Body of pancreas (tissue), 4 donors: ENCODE measurements around the gene ZNF219. TPM values are rescaled to one million over a fixed set of nuclear protein-coding genes. Genes with fewer than 3 reads are reported as not detected.

Experiments
- ATAC-seq: fragments of 150-250 bp; one replicate; pipeline ENCODE4 v1.9.1; 2016
- DNase-seq, 4 donors: peaks; one replicate each; pipeline ENCODE4 v3.0.0-alpha.2; 2019
- H3K27ac ChIP-seq, 4 donors: fragments of 200-600 bp; sonication (generic); 1 replicate in 3 of 4; 2 replicates in 1 of 4; pipeline versions ENCODE4 v1.5.1 to v1.6.1; 2016 to 2019; ENCODE audit warnings: mild to moderate bottlenecking in 1 of 4, mixed read lengths in 1 of 4, moderate library complexity in 1 of 4
- H3K27me3 ChIP-seq, 2 donors: fragments of 200-600 bp; sonication (generic); one replicate each; pipeline ENCODE4 v1.6.0; 2016; ENCODE audit warnings: mild to moderate bottlenecking in 1 of 2
- H3K36me3 ChIP-seq, 2 donors: fragments of 200-600 bp; sonication (generic); replicated peaks in 1 of 2; 2 replicates each; pipeline ENCODE4 v1.5.1; 2016; ENCODE audit warnings: low read depth in 2 of 2; ENCODE audit not compliant: insufficient read depth in 1 of 2
- H3K4me1 ChIP-seq: fragments of 200-600 bp; sonication (generic); one replicate; pipeline ENCODE4 v1.6.0; 2016
- H3K4me3 ChIP-seq, 2 donors: fragments of 200-600 bp; sonication (generic); 1 replicate in 1 of 2; 2 replicates in 1 of 2; pipeline ENCODE4 v1.5.1; 2016 to 2019
- H3K9me3 ChIP-seq, 3 donors: fragments of 200-600 bp; sonication (generic); 1 replicate in 2 of 3; 2 replicates in 1 of 3; pipeline ENCODE4 v1.5.1; 2016
- CTCF ChIP-seq, 7 experiments: fragments of 450-650 bp in 4 of 7; fragments of 200-600 bp in 3 of 7; sonication (generic) in 3 of 7; IDR thresholded peaks; one replicate each; pipeline ENCODE4 v1.5.1; 2016 to 2019; ENCODE audit warnings: antibody characterized with exemption in 7 of 7
- POLR2A ChIP-seq, 3 donors: fragments of 450-650 bp; IDR thresholded peaks; one replicate each; pipeline ENCODE4 v1.6.1; 2016; ENCODE audit warnings: antibody characterized with exemption in 3 of 3, mild to moderate bottlenecking in 2 of 3
- WGBS, 2 donors: methylation state at CpG; one replicate each; pipeline ENCODE4 v1.1.5; 2017; 5-methylcytosine and 5-hydroxymethylcytosine counted together
- intact Hi-C: fragments of 100-400 bp; cut with DNase I; formaldehyde crosslinking; loops from one replicate; pipeline ENCODE4 v1.15.1; 2023
- total RNA-seq, 2 donors: library from RNA; depleted of rRNA; stranded (reverse); fragments of >200 nt; gene quantifications; one replicate each; pipeline ENCODE4 v1.1.0, GENCODE V29; 2016

The ZNF219 gene
- total RNA-seq, 2 donors from 2014 or later: 28.3 to 39.2 TPM

- ATAC-seq (no peak), DNase-seq (no peak)
- Histone ChIP-seq H3K36me3 (no peaks in the 10 kb centered on the region), H3K27me3 (no peaks in the 10 kb centered on the region), H3K9me3 (no peaks in the 10 kb centered on the region), H3K4me1 (peaks cover 45% of the 10 kb centered on the region), H3K4me3 (no peak within 1 kb of the TSS), H3K27ac (peak within 1 kb of the TSS in 3 of 4 donors; percentile 79 to 92 (median 91))
- TF ChIP-seq CTCF (IDR thresholded peaks at IDR 0.05) (no peak), POLR2A (IDR thresholded peaks at IDR 0.05) (no peak)
- 69 to 81% methylated on average over 5 of the region's 5 CpGs for WGBS, 2 donors
- intact Hi-C loops: no loop called here
Measured at GRCh38 chr14:21100931-21101330, 2.5 kb upstream of the ZNF219 start, which contains the start of gene TMEM253. TSS of gene TMEM253 (plus strand) at chr14:21101066. CDS start at chr14:21101344, 278 bp downstream.

GRCh38 chr14:21099596-21099985 lies 1.1 kb upstream of the ZNF219 start:
- no peak for TF ChIP-seq CTCF (IDR thresholded peaks at IDR 0.05)
- DNase-seq (no peak), ATAC-seq (no peak)
- Histone ChIP-seq H3K9me3 (no peaks in the 10 kb centered on the region), H3K36me3 (no peaks in the 10 kb centered on the region), H3K4me1 (peaks cover 33% of the 10 kb centered on the region), H3K4me3 (no peak overlapping the region), H3K27me3 (no peaks in the 10 kb centered on the region), H3K27ac (peak overlapping the region in 3 of 4 donors; percentile 79 to 92 (median 91))
- 48 to 51% methylated on average over 5 of the region's 5 CpGs for WGBS, 2 donors
- intact Hi-C loops: no loop called here

- ATAC-seq: no peak
Measured at GRCh38 chr14:21098892-21099595, 589 bp upstream of the ZNF219 start.

GRCh38 chr14:21097636-21098075 lies 799 bp downstream of the ZNF219 start:
- no peaks in the 10 kb centered on the region for H3K27me3 ChIP-seq
- DNase-seq: peak in 2 of 4 donors; percentile 41 to 56
- intact Hi-C loops: no loop called here
- peak in 2 of 3 donors; percentile 6 to 16 for TF ChIP-seq POLR2A (IDR thresholded peaks at IDR 0.05)
- TF ChIP-seq CTCF (IDR thresholded peaks at IDR 0.05): no peak
- peak; percentile 12 for ATAC-seq
- no peaks in the 10 kb centered on the region for H3K9me3 ChIP-seq
- H3K36me3 ChIP-seq: no peaks in the 10 kb centered on the region
- H3K4me3 ChIP-seq: peak overlapping the region; percentile 4 to 40
- peak overlapping the region; percentile 72 to 92 (median 86) for H3K27ac ChIP-seq
- H3K4me1 ChIP-seq: peaks cover 29% of the 10 kb centered on the region
- WGBS, 2 donors: 0 to 4% methylated on average over 11 to 18 of the region's 19 CpGs

More at GRCh38 chr14:21098892-21099595, 589 bp upstream of the ZNF219 start:
- WGBS, 2 donors: 3 to 5% methylated on average over 16 of the region's 16 CpGs
- DNase-seq: no peak
- Histone ChIP-seq H3K27me3 (no peaks in the 10 kb centered on the region), H3K27ac (peak overlapping the region; percentile 79 to 92 (median 88)), H3K4me1 (peaks cover 30% of the 10 kb centered on the region), H3K4me3 (peak overlapping the region; percentile 27 to 35), H3K36me3 (no peaks in the 10 kb centered on the region), H3K9me3 (no peaks in the 10 kb centered on the region)
- TF ChIP-seq POLR2A (IDR thresholded peaks at IDR 0.05): no peak
- TF ChIP-seq CTCF (IDR thresholded peaks at IDR 0.05): no peak
- intact Hi-C loops: no loop called here
